Stimulated activated effector memory CD8-positive, alpha-beta T cell treated with anti-CD3 and anti-CD28 coated beads, Interleukin-12 subunit alpha, Interleukin-12 subunit beta, amount 100 ng/mL, for 72 hours (primary cell): ENCODE data around the gene CLEC7A.
A peak's percentile ranks its signal among the peaks of the same experiment; 100 is the strongest.

Experiments used
- ATAC-seq: fragments of 150-1000 bp; cut with Tn5 transposase; 2 replicates; pipeline ENCODE4 v1.10.0; 2021
- DNase-seq, 2 donors: peaks; one replicate each; pipeline ENCODE4 v3.0.0; 2021 to 2022; ENCODE audit warnings: low spot score in 2 of 2
- H3K27ac Mint-ChIP-seq: one replicate; pipeline ENCODE4 v1.8.0; 2022; ENCODE audit warnings: mild to moderate bottlenecking, mixed read lengths
- H3K36me3 Mint-ChIP-seq: one replicate; pipeline ENCODE4 v1.8.0; 2022; ENCODE audit warnings: mild to moderate bottlenecking, mixed read lengths
- H3K4me1 Mint-ChIP-seq: one replicate; pipeline ENCODE4 v1.8.0; 2022; ENCODE audit warnings: mixed read lengths
- H3K4me3 Mint-ChIP-seq: one replicate; pipeline ENCODE4 v1.8.0; 2022; ENCODE audit warnings: mild to moderate bottlenecking, mixed read lengths
- H3K9me3 Mint-ChIP-seq: one replicate; pipeline ENCODE4 v1.8.0; 2022; ENCODE audit warnings: mixed read lengths

CLEC7A gene

GRCh38 chr12:10154145-10154496 is 24.1 kb upstream of the CLEC7A start:
- Mint-ChIP-seq H3K4me3 (peak overlapping the region; percentile 86), H3K27ac (no peak overlapping the region), H3K4me1 (peaks cover 12% of the 10 kb centered on the region), H3K36me3 (no peaks in the 10 kb centered on the region), H3K9me3 (no peaks in the 10 kb centered on the region)
- ATAC-seq = no peak
- no peak for DNase-seq

- DNase-seq (peak; percentile 57 to 82), ATAC-seq (peak; percentile 90)
- peaks cover 12% of the 10 kb centered on the region for H3K4me1 Mint-ChIP-seq
- H3K4me3 Mint-ChIP-seq = peak overlapping the region; percentile 86
- H3K27ac Mint-ChIP-seq = peak overlapping the region; percentile 80
- no peaks in the 10 kb centered on the region for H3K36me3 Mint-ChIP-seq
- H3K9me3 Mint-ChIP-seq = no peaks in the 10 kb centered on the region
Measured at GRCh38 chr12:10153271-10154144, 23.5 kb upstream of the CLEC7A start.

- H3K4me3 Mint-ChIP-seq = no peak overlapping the region
- H3K36me3 Mint-ChIP-seq = no peaks in the 10 kb centered on the region
- H3K4me1 Mint-ChIP-seq = peaks cover 12% of the 10 kb centered on the region
- no peaks in the 10 kb centered on the region for H3K9me3 Mint-ChIP-seq
- no peak for ATAC-seq
- H3K27ac Mint-ChIP-seq = no peak overlapping the region
- no peak for DNase-seq
Measured at GRCh38 chr12:10151621-10152020, 21.6 kb upstream of the CLEC7A start.

GRCh38 chr12:10147714-10148403 is 17.9 kb upstream of the CLEC7A start:
- no peak for DNase-seq
- Mint-ChIP-seq H3K9me3 (no peaks in the 10 kb centered on the region), H3K4me1 (peaks cover under 1% of the 10 kb centered on the region), H3K36me3 (no peaks in the 10 kb centered on the region), H3K27ac (no peak overlapping the region), H3K4me3 (no peak overlapping the region)
- peak; percentile 88 for ATAC-seq

GRCh38 chr12:10142976-10143589 is 13.1 kb upstream of the CLEC7A start:
- Mint-ChIP-seq H3K4me3 (no peak overlapping the region), H3K9me3 (no peaks in the 10 kb centered on the region), H3K4me1 (no peaks in the 10 kb centered on the region), H3K36me3 (no peaks in the 10 kb centered on the region), H3K27ac (no peak overlapping the region)
- peak; percentile 28 for ATAC-seq
- DNase-seq = no peak

- H3K4me1 Mint-ChIP-seq = no peaks in the 10 kb centered on the region
- no peak for DNase-seq
- H3K9me3 Mint-ChIP-seq = no peaks in the 10 kb centered on the region
- H3K4me3 Mint-ChIP-seq = no peak overlapping the region
- ATAC-seq = peak; percentile 55
- H3K27ac Mint-ChIP-seq = no peak overlapping the region
- no peaks in the 10 kb centered on the region for H3K36me3 Mint-ChIP-seq
Measured at GRCh38 chr12:10140001-10140400, 10.0 kb upstream of the CLEC7A start.

- Mint-ChIP-seq H3K4me1 (no peaks in the 10 kb centered on the region), H3K36me3 (no peaks in the 10 kb centered on the region), H3K4me3 (no peak overlapping the region), H3K9me3 (no peaks in the 10 kb centered on the region), H3K27ac (no peak overlapping the region)
- no peak for ATAC-seq
- no peak for DNase-seq
Measured at GRCh38 chr12:10136637-10137205, 6.7 kb upstream of the CLEC7A start.

- DNase-seq (no peak), ATAC-seq (no peak)
- no peak overlapping the region for H3K27ac Mint-ChIP-seq
- no peaks in the 10 kb centered on the region for H3K36me3 Mint-ChIP-seq
- no peak overlapping the region for H3K4me3 Mint-ChIP-seq
- H3K9me3 Mint-ChIP-seq = no peaks in the 10 kb centered on the region
- H3K4me1 Mint-ChIP-seq = no peaks in the 10 kb centered on the region
Measured at GRCh38 chr12:10135126-10135525, 5.1 kb upstream of the CLEC7A start.

GRCh38 chr12:10132850-10133370 is 2.9 kb upstream of the CLEC7A start:
- no peak overlapping the region for H3K27ac Mint-ChIP-seq
- H3K9me3 Mint-ChIP-seq = no peaks in the 10 kb centered on the region
- H3K4me1 Mint-ChIP-seq = no peaks in the 10 kb centered on the region
- ATAC-seq (no peak), DNase-seq (no peak)
- no peaks in the 10 kb centered on the region for H3K36me3 Mint-ChIP-seq
- no peak overlapping the region for H3K4me3 Mint-ChIP-seq

GRCh38 chr12:10131111-10131690 is 1.2 kb upstream of the CLEC7A start:
- Mint-ChIP-seq H3K4me3 (no peak overlapping the region), H3K4me1 (no peaks in the 10 kb centered on the region), H3K36me3 (no peaks in the 10 kb centered on the region), H3K27ac (no peak overlapping the region), H3K9me3 (no peaks in the 10 kb centered on the region)
- ATAC-seq = no peak
- no peak for DNase-seq

GRCh38 chr12:10128687-10129086 is 1.3 kb downstream of the CLEC7A start:
- Mint-ChIP-seq H3K9me3 (no peaks in the 10 kb centered on the region), H3K4me1 (no peaks in the 10 kb centered on the region), H3K27ac (no peak overlapping the region), H3K4me3 (no peak overlapping the region), H3K36me3 (no peaks in the 10 kb centered on the region)
- DNase-seq = no peak
- no peak for ATAC-seq

- no peaks in the 10 kb centered on the region for H3K4me1 Mint-ChIP-seq
- H3K4me3 Mint-ChIP-seq = no peak overlapping the region
- H3K9me3 Mint-ChIP-seq = no peaks in the 10 kb centered on the region
- no peak overlapping the region for H3K27ac Mint-ChIP-seq
- no peaks in the 10 kb centered on the region for H3K36me3 Mint-ChIP-seq
- DNase-seq (no peak), ATAC-seq (peak; percentile 67)
Measured at GRCh38 chr12:10126413-10126812, 3.6 kb downstream of the CLEC7A start.

GRCh38 chr12:10122689-10123088 is 7.3 kb downstream of the CLEC7A start:
- ATAC-seq (no peak), DNase-seq (no peak)
- Mint-ChIP-seq H3K36me3 (no peaks in the 10 kb centered on the region), H3K4me3 (no peak overlapping the region), H3K27ac (no peak overlapping the region), H3K4me1 (no peaks in the 10 kb centered on the region), H3K9me3 (peaks cover 3% of the 10 kb centered on the region)

GRCh38 chr12:10121278-10121677 is 8.7 kb downstream of the CLEC7A start:
- H3K27ac Mint-ChIP-seq = no peak overlapping the region
- ATAC-seq (no peak), DNase-seq (no peak)
- H3K36me3 Mint-ChIP-seq = no peaks in the 10 kb centered on the region
- H3K9me3 Mint-ChIP-seq = peaks cover 3% of the 10 kb centered on the region
- H3K4me3 Mint-ChIP-seq = no peak overlapping the region
- H3K4me1 Mint-ChIP-seq = no peaks in the 10 kb centered on the region

GRCh38 chr12:10119066-10119465 is 10.9 kb downstream of the CLEC7A start:
- no peak for DNase-seq
- no peak for ATAC-seq
- Mint-ChIP-seq H3K4me1 (no peaks in the 10 kb centered on the region), H3K36me3 (no peaks in the 10 kb centered on the region), H3K9me3 (peaks cover 3% of the 10 kb centered on the region), H3K4me3 (no peak overlapping the region), H3K27ac (no peak overlapping the region)
